Memory B cell (primary cell): ENCODE measurements around the gene SNRK.

ENCODE experiments used
- ATAC-seq: fragments of 150-1000 bp; cut with Tn5 transposase; 2 replicates; pipeline ENCODE4 v1.10.0; 2021; ENCODE audit warnings: low read depth, mild to moderate bottlenecking, moderate library complexity
- DNase-seq, 2 donors: peaks; one replicate each; pipeline ENCODE4 v3.0.0; 2022; ENCODE audit warnings: low spot score in 2 of 2
- H3K27ac Mint-ChIP-seq: one replicate; pipeline ENCODE4 v1.8.0; 2022; ENCODE audit warnings: mild to moderate bottlenecking, moderate library complexity, mixed read lengths
- H3K27me3 Mint-ChIP-seq: one replicate; pipeline ENCODE4 v1.8.0; 2022; ENCODE audit warnings: mixed read lengths
- H3K36me3 Mint-ChIP-seq: one replicate; pipeline ENCODE4 v1.8.0; 2022; ENCODE audit warnings: mild to moderate bottlenecking, mixed read lengths
- H3K4me1 Mint-ChIP-seq: one replicate; pipeline ENCODE4 v1.8.0; 2022; ENCODE audit warnings: mixed read lengths
- H3K4me3 Mint-ChIP-seq: one replicate; pipeline ENCODE4 v1.8.0; 2022; ENCODE audit warnings: mild to moderate bottlenecking, moderate library complexity, mixed read lengths
- H3K9me3 Mint-ChIP-seq: one replicate; pipeline ENCODE4 v1.8.0; 2022; ENCODE audit warnings: mixed read lengths

Gene SNRK

GRCh38 chr3:43331381-43331780, 45.0 kb downstream of the SNRK start:
- H3K27ac Mint-ChIP-seq = no peak overlapping the region
- H3K4me3 Mint-ChIP-seq = no peak overlapping the region
- peaks cover 14% of the 10 kb centered on the region for H3K9me3 Mint-ChIP-seq
- peaks cover 13% of the 10 kb centered on the region for H3K4me1 Mint-ChIP-seq
- H3K27me3 Mint-ChIP-seq = no peaks in the 10 kb centered on the region
- ATAC-seq (no peak), DNase-seq (no peak)
- peaks cover 37% of the 10 kb centered on the region for H3K36me3 Mint-ChIP-seq

GRCh38 chr3:43334976-43335375, 48.6 kb downstream of the SNRK start:
- DNase-seq (no peak), ATAC-seq (no peak)
- Mint-ChIP-seq H3K9me3 (peaks cover 19% of the 10 kb centered on the region), H3K4me1 (no peaks in the 10 kb centered on the region), H3K36me3 (peaks cover 56% of the 10 kb centered on the region), H3K27me3 (no peaks in the 10 kb centered on the region), H3K27ac (no peak overlapping the region), H3K4me3 (no peak overlapping the region)

- peaks cover 19% of the 10 kb centered on the region for H3K9me3 Mint-ChIP-seq
- H3K4me3 Mint-ChIP-seq = no peak overlapping the region
Observed at GRCh38 chr3:43335799-43336198, 49.5 kb downstream of the SNRK start.

DNA sequence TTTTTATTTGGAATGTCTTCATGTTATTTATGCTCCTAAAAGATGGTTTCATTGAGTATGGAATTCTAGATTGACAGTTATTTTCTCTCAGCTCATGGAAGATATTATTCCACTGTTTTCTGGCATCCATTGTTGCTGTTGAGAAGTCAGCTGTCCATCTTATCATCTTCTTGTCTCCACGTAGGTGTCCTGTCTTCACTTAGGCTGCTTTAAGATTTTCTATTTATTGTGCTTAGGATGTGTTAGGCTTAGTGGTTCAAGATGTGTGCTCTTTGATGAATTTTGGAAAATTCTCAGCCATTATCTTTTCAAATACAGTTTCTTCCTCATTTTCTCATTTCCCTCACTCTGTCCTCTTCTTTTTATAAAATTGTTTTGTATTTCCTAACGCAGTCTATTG, 52.0 kb downstream of the SNRK start:
- DNase-seq (no peak), ATAC-seq (no peak)
- no peaks in the 10 kb centered on the region for H3K4me1 Mint-ChIP-seq
- H3K27ac Mint-ChIP-seq = no peak overlapping the region
- no peaks in the 10 kb centered on the region for H3K27me3 Mint-ChIP-seq
- H3K36me3 Mint-ChIP-seq = peaks cover 54% of the 10 kb centered on the region
- H3K4me3 Mint-ChIP-seq = no peak overlapping the region
- H3K9me3 Mint-ChIP-seq = peaks cover 19% of the 10 kb centered on the region

More at GRCh38 chr3:43335799-43336198, 49.5 kb downstream of the SNRK start:
- ATAC-seq (no peak), DNase-seq (no peak)
- Mint-ChIP-seq H3K27me3 (no peaks in the 10 kb centered on the region), H3K4me1 (no peaks in the 10 kb centered on the region), H3K36me3 (peaks cover 63% of the 10 kb centered on the region), H3K27ac (peak overlapping the region; percentile 64)

DNA sequence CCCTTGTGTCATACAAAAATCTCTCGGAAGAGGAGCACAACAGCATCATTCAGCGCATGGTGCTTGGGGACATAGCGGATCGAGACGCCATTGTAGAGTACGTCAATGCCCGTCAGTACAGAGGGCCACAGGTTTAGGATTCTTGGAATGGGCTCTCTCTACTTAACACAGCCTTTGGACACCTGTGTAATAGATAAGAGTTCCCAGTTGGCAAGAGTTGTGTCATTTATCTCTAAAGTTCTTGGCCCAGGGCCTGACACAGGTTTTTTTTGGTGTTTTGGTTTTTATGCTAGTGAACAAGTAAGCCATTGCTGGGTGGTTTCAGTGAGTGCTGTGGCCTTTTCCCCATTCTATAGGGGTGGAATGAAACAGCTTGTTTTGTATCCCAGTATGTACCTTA, 54.1 kb downstream of the SNRK start:
- Mint-ChIP-seq H3K27me3 (no peaks in the 10 kb centered on the region), H3K36me3 (peaks cover 56% of the 10 kb centered on the region), H3K4me3 (no peak overlapping the region), H3K9me3 (peaks cover 14% of the 10 kb centered on the region), H3K27ac (no peak overlapping the region), H3K4me1 (no peaks in the 10 kb centered on the region)
- no peak for ATAC-seq
- DNase-seq = no peak

DNA sequence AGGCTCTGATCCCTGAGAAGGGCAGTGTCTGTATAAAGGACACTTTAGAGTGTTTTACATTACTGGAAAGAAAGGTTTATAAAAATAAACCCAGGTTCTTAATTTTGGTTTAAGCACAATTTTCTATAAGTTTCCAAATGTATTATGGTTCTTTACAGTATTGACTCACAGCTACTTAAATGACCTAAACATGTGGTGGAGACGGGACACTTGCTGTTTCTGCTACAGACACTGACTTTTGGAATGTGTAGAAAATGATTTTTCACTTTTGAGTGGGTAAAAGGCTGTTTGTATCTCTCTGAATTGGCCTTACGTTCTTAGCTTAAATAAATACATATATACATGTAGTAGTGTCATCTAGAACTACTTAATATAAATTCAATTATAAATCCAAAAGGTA, 55.4 kb downstream of the SNRK start:
- Mint-ChIP-seq H3K27ac (no peak overlapping the region), H3K4me3 (no peak overlapping the region), H3K27me3 (no peaks in the 10 kb centered on the region), H3K9me3 (peaks cover 5% of the 10 kb centered on the region), H3K4me1 (no peaks in the 10 kb centered on the region), H3K36me3 (peaks cover 47% of the 10 kb centered on the region)
- DNase-seq (no peak), ATAC-seq (no peak)

DNA sequence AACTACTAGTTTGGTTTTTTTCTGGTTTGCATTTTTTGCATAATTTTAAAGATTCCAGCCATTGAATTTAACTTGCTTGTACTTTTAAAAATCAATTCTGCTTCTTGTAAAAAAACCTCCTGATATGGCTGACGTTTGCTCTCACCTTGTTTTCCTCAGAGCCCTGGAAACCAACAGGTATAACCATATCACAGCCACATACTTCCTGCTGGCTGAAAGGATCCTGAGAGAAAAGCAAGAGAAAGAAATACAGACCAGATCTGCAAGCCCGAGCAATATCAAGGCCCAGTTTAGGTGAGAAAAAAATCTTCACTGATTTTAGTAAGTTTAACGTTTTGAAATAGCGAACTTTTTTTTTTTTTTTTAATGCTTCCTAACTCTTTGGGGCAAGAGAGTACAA, 56.8 kb downstream of the SNRK start:
- DNase-seq (no peak), ATAC-seq (no peak)
- H3K9me3 Mint-ChIP-seq = peaks cover 3% of the 10 kb centered on the region
- peaks cover 50% of the 10 kb centered on the region for H3K36me3 Mint-ChIP-seq
- H3K27me3 Mint-ChIP-seq = no peaks in the 10 kb centered on the region
- H3K4me1 Mint-ChIP-seq = no peaks in the 10 kb centered on the region
- H3K4me3 Mint-ChIP-seq = no peak overlapping the region
- H3K27ac Mint-ChIP-seq = no peak overlapping the region

- DNase-seq (no peak), ATAC-seq (no peak)
- Mint-ChIP-seq H3K9me3 (no peaks in the 10 kb centered on the region), H3K4me3 (no peak overlapping the region), H3K36me3 (peaks cover 46% of the 10 kb centered on the region), H3K27me3 (no peaks in the 10 kb centered on the region), H3K27ac (no peak overlapping the region), H3K4me1 (no peaks in the 10 kb centered on the region)
Observed at GRCh38 chr3:43343815-43344214, 57.5 kb downstream of the SNRK start.

DNA sequence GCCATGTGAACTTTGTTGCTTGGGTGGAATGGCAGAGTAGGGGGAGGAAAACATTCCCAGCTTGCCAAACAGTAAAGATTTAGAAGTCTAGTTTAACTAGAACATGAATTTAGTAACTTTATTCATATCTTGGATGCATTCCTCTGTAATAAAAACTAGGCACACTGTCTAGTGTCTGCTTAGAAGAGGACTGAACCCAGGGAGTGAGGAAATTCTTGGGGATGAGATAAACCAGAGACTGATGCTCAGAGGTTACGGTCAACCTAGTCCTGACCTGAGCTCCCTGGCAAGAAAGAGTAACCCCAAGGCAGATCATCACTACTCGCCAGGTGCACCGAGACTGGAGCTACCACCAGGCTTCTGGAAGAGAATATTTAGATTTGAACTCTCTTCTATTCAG, 58.2 kb downstream of the SNRK start:
- H3K27ac Mint-ChIP-seq = no peak overlapping the region
- no peaks in the 10 kb centered on the region for H3K9me3 Mint-ChIP-seq
- no peaks in the 10 kb centered on the region for H3K27me3 Mint-ChIP-seq
- no peaks in the 10 kb centered on the region for H3K4me1 Mint-ChIP-seq
- no peak for ATAC-seq
- no peak overlapping the region for H3K4me3 Mint-ChIP-seq
- DNase-seq = no peak
- peaks cover 47% of the 10 kb centered on the region for H3K36me3 Mint-ChIP-seq

- ATAC-seq (no peak), DNase-seq (no peak)
- no peak overlapping the region for H3K27ac Mint-ChIP-seq
- H3K27me3 Mint-ChIP-seq = no peaks in the 10 kb centered on the region
- no peaks in the 10 kb centered on the region for H3K4me1 Mint-ChIP-seq
- H3K9me3 Mint-ChIP-seq = no peaks in the 10 kb centered on the region
- no peak overlapping the region for H3K4me3 Mint-ChIP-seq
- H3K36me3 Mint-ChIP-seq = peaks cover 46% of the 10 kb centered on the region
Observed at GRCh38 chr3:43345246-43345645, 58.9 kb downstream of the SNRK start.

DNA sequence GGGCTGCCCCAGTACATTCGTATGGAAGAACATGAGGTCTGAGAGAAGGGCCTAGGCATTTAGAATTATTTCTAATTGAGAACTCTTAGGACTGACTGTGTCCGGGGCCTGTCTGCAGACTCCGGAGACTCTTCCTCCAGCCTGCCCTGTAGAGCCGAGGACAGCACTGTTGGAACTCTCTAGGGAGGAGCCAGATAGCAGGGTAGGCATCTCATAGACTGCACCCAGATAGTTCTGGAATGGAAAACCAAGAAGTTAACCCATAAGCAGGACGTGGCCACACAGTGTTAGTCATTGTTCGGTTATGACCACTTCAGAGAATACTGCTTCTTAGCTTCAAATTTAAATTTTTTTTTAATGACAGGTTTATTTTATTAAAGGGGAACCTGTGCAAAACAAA, 59.5 kb downstream of the SNRK start:
- Mint-ChIP-seq H3K4me3 (no peak overlapping the region), H3K36me3 (peaks cover 48% of the 10 kb centered on the region), H3K27me3 (no peaks in the 10 kb centered on the region), H3K4me1 (no peaks in the 10 kb centered on the region), H3K27ac (no peak overlapping the region), H3K9me3 (no peaks in the 10 kb centered on the region)
- DNase-seq (no peak), ATAC-seq (no peak)

DNA sequence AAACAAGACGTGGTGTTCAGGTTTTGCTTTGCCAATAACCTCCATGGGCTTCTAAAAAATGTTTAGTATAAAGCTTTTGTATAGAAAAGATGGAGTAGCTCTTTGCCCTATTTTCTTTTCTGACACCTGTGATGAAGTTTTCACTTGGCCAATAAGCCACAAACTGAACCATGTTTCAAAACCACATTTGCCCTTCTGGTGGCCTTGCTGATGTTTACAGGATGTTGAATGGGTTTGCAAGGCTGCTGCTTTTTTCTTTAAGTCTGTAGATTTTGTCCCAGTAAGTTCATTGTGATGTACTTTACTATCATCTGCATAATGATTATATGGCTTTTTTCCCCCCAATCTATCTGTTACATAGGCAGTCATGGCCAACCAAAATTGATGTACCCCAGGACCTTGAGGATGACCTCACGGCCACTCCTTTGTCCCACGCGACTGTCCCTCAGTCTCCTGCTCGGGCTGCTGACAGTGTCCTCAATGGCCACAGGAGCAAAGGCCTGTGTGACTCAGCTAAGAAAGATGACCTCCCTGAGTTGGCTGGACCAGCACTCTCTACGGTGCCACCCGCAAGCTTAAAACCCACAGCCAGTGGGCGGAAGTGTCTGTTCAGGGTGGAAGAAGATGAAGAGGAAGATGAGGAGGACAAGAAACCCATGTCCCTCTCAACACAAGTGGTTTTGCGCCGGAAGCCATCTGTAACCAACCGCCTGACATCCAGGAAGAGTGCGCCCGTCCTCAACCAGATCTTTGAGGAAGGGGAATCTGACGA, 60.8 kb downstream of the SNRK start:
- Mint-ChIP-seq H3K27me3 (no peaks in the 10 kb centered on the region), H3K27ac (no peak overlapping the region), H3K9me3 (peaks cover 9% of the 10 kb centered on the region), H3K36me3 (peaks cover 59% of the 10 kb centered on the region), H3K4me3 (no peak overlapping the region), H3K4me1 (no peaks in the 10 kb centered on the region)
- no peak for ATAC-seq
- no peak for DNase-seq

DNA sequence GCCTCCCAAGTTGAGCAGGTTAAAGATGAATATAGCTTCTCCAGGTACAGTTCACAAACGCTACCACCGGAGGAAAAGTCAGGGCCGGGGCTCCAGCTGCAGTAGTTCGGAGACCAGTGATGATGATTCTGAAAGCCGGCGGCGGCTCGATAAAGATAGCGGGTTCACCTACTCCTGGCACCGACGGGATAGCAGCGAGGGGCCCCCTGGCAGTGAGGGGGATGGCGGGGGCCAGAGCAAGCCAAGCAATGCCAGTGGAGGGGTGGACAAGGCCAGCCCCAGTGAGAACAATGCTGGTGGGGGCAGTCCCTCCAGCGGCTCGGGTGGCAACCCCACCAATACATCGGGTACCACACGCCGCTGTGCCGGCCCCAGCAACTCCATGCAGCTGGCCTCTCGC, 61.4 kb downstream of the SNRK start:
- ATAC-seq = no peak
- Mint-ChIP-seq H3K4me1 (no peaks in the 10 kb centered on the region), H3K27ac (no peak overlapping the region), H3K9me3 (peaks cover 12% of the 10 kb centered on the region), H3K27me3 (no peaks in the 10 kb centered on the region), H3K36me3 (peaks cover 59% of the 10 kb centered on the region), H3K4me3 (no peak overlapping the region)
- no peak for DNase-seq

GRCh38 chr3:43348350-43348749, 62.0 kb downstream of the SNRK start:
- ATAC-seq = no peak
- no peaks in the 10 kb centered on the region for H3K27me3 Mint-ChIP-seq
- H3K27ac Mint-ChIP-seq = no peak overlapping the region
- DNase-seq = no peak
- H3K4me1 Mint-ChIP-seq = no peaks in the 10 kb centered on the region
- H3K4me3 Mint-ChIP-seq = no peak overlapping the region
- H3K9me3 Mint-ChIP-seq = peaks cover 14% of the 10 kb centered on the region
- peaks cover 61% of the 10 kb centered on the region for H3K36me3 Mint-ChIP-seq

DNA sequence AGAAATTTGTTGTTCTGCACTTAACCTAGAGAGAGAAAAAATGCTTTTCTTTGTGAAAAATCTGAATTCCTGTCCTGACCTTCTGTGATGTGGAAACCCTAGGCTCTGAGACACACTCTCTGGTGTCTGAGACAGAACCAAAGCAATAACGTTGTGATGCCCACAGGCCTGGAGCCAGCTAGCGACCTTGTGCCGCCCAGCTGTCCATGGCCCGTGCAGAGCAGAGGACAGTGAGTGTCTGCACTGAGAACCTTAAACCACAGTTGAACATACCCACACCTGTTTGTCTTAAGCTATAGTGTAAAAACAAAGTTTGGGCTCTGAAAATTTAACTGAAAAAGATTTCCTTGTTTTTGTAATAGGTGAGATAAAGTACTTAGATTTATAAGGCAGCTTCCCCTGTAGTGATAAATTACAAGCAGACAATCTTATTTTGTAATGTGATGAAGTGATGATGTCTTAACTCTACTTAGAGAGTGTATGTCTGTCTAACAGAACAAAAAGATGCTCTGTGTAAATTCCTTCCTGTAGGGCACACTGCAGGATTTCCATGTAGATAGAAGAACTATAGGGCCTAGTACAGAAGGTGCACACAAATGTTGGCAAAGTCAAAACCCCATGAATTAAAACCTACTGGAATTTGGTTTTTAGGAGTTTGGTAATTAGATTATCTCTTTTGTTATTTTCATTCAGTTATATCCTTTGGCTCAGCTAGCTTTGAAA, 62.7 kb downstream of the SNRK start:
- Mint-ChIP-seq H3K4me1 (no peaks in the 10 kb centered on the region), H3K27ac (no peak overlapping the region), H3K9me3 (peaks cover 17% of the 10 kb centered on the region), H3K4me3 (no peak overlapping the region), H3K36me3 (peaks cover 60% of the 10 kb centered on the region), H3K27me3 (no peaks in the 10 kb centered on the region)
- ATAC-seq = no peak
- DNase-seq = no peak
